ENCODE measurements around the gene PRIMPOL.

DNA sequence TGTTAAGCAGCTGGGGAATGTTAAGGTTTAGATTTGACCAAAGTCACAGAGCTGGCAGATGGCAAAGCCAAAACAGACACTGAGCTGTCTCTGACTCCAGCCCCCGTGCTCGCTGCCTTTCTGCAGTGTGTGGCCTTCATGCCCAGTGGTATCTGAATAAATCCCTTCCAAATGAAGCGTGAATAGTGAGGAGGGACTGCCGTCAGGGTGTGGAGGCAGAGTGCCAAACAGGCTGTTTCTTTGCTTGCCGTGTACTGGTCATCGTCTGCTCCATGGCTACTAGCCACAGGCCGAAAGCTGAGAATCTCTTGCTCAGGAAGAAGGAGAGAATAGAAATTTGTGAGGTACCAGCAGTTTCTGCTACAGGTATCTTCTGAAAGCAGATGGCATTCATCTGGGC is 19.7 kb downstream of the PRIMPOL start:
- TF ChIP-seq POLR2AphosphoS5 (IDR thresholded peaks at IDR 0.05; ENCODE audit: low read depth, low read length) (no peak), POLR2A (IDR thresholded peaks at IDR 0.05; ENCODE audit: low read depth, low read length) (no peak), TAF1 (IDR thresholded peaks at IDR 0.05; ENCODE audit: low read depth, low read length) (no peak), PAX5 (IDR thresholded peaks at IDR 0.05; ENCODE audit: insufficient read depth, low read length, severe bottlenecking) (no peak), SPI1 (IDR thresholded peaks at IDR 0.05; ENCODE audit: low read depth, low read length) (no peak), POU2F2 (IDR thresholded peaks at IDR 0.05; ENCODE audit: low read depth, low read length) (no peak)
